Measurements from ENCODE around the gene C1orf159.

C1orf159 gene

GRCh38 chr1:1128454-1129139, 12.7 kb upstream of the C1orf159 start:
- H3K4me3 ChIP-seq (ENCODE audit: low read length) = no peak overlapping the region
- H3K4me2 ChIP-seq (ENCODE audit: low read depth, low read length) = no peak overlapping the region
- no peak overlapping the region for H3K9ac ChIP-seq (ENCODE audit: low read length)
- DNase-seq = no peak
- H3K9me3 ChIP-seq (replicated peaks; ENCODE audit: insufficient read depth, low read length) = no peaks in the 10 kb centered on the region
- no peak overlapping the region for H2AFZ ChIP-seq (ENCODE audit: low read length)
- H3K9me2 ChIP-seq (replicated peaks; ENCODE audit: insufficient read depth, low read length) = no peaks in the 10 kb centered on the region
- H3K4me1 ChIP-seq (ENCODE audit: low read length) = no peaks in the 10 kb centered on the region
- peaks cover 99% of the 10 kb centered on the region for H3K27me3 ChIP-seq (replicated peaks; ENCODE audit: insufficient read depth, low read length)
- H4K20me1 ChIP-seq (ENCODE audit: insufficient read depth, low read length) = peaks cover 3% of the 10 kb centered on the region; the same call in 1 of the 2 replicates
- no peaks in the 10 kb centered on the region for H3K36me3 ChIP-seq (replicated peaks; ENCODE audit: insufficient read depth, low read length)
- H3K79me2 ChIP-seq (ENCODE audit: low read length) = no peaks in the 10 kb centered on the region
- TF ChIP-seq, protein P1, sequence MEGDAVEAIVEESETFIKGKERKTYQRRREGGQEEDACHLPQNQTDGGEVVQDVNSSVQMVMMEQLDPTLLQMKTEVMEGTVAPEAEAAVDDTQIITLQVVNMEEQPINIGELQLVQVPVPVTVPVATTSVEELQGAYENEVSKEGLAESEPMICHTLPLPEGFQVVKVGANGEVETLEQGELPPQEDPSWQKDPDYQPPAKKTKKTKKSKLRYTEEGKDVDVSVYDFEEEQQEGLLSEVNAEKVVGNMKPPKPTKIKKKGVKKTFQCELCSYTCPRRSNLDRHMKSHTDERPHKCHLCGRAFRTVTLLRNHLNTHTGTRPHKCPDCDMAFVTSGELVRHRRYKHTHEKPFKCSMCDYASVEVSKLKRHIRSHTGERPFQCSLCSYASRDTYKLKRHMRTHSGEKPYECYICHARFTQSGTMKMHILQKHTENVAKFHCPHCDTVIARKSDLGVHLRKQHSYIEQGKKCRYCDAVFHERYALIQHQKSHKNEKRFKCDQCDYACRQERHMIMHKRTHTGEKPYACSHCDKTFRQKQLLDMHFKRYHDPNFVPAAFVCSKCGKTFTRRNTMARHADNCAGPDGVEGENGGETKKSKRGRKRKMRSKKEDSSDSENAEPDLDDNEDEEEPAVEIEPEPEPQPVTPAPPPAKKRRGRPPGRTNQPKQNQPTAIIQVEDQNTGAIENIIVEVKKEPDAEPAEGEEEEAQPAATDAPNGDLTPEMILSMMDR (IDR thresholded peaks at IDR 0.05; ENCODE audit: low read length) = no peak
- H3K27ac ChIP-seq (ENCODE audit: low read length) = no peak overlapping the region
- H3F3A ChIP-seq (ENCODE audit: insufficient read depth, low read length) = no peaks in the 10 kb centered on the region

- Histone ChIP-seq H4K20me1 (ENCODE audit: insufficient read depth, low read length) (peaks cover 3% of the 10 kb centered on the region; the same call in 1 of the 2 replicates), H3K9me3 (replicated peaks; ENCODE audit: insufficient read depth, low read length) (no peaks in the 10 kb centered on the region), H3K79me2 (ENCODE audit: low read length) (no peaks in the 10 kb centered on the region), H2AFZ (ENCODE audit: low read length) (no peak overlapping the region), H3K27me3 (replicated peaks; ENCODE audit: insufficient read depth, low read length) (peaks cover 95% of the 10 kb centered on the region), H3K4me3 (ENCODE audit: low read length) (no peak overlapping the region), H3K36me3 (replicated peaks; ENCODE audit: insufficient read depth, low read length) (no peaks in the 10 kb centered on the region), H3K9me2 (replicated peaks; ENCODE audit: insufficient read depth, low read length) (no peaks in the 10 kb centered on the region), H3K9ac (ENCODE audit: low read length) (no peak overlapping the region), H3K27ac (ENCODE audit: low read length) (no peak overlapping the region), H3F3A (ENCODE audit: insufficient read depth, low read length) (no peaks in the 10 kb centered on the region), H3K4me1 (ENCODE audit: low read length) (no peaks in the 10 kb centered on the region), H3K4me2 (ENCODE audit: low read depth, low read length) (no peak overlapping the region)
- DNase-seq = no peak
- TF ChIP-seq EZH2 (optimal IDR thresholded peaks at IDR 0.05; ENCODE audit: low read depth, low read length) (peak; percentile 59), EZH2phosphoT487 (IDR thresholded peaks at IDR 0.05; ENCODE audit: low read length) (no peak)
Observed at GRCh38 chr1:1127551-1128451, 11.9 kb upstream of the C1orf159 start.

GRCh38 chr1:1125945-1126344, 10.1 kb upstream of the C1orf159 start:
- H3K4me2 ChIP-seq (ENCODE audit: low read depth, low read length) = no peak overlapping the region
- no peak overlapping the region for H3K27ac ChIP-seq (ENCODE audit: low read length)
- TF ChIP-seq, protein P1 (IDR thresholded peaks at IDR 0.05; ENCODE audit: low read length) = no peak
- TF ChIP-seq EZH2 (optimal IDR thresholded peaks at IDR 0.05; ENCODE audit: low read depth, low read length) (no peak), EZH2phosphoT487 (IDR thresholded peaks at IDR 0.05; ENCODE audit: low read length) (no peak)
- no peaks in the 10 kb centered on the region for H3K9me2 ChIP-seq (replicated peaks; ENCODE audit: insufficient read depth, low read length)
- H3K79me2 ChIP-seq (ENCODE audit: low read length) = no peaks in the 10 kb centered on the region
- no peak overlapping the region for H2AFZ ChIP-seq (ENCODE audit: low read length)
- no peak overlapping the region for H3K4me3 ChIP-seq (ENCODE audit: low read length)
- no peaks in the 10 kb centered on the region for H3K9me3 ChIP-seq (replicated peaks; ENCODE audit: insufficient read depth, low read length)
- H3K27me3 ChIP-seq (replicated peaks; ENCODE audit: insufficient read depth, low read length) = peaks cover 86% of the 10 kb centered on the region
- no peak for DNase-seq
- peaks cover 3% of the 10 kb centered on the region; the same call in 1 of the 2 replicates for H4K20me1 ChIP-seq (ENCODE audit: insufficient read depth, low read length)
- H3K9ac ChIP-seq (ENCODE audit: low read length) = no peak overlapping the region
- H3K4me1 ChIP-seq (ENCODE audit: low read length) = no peaks in the 10 kb centered on the region
- no peaks in the 10 kb centered on the region for H3K36me3 ChIP-seq (replicated peaks; ENCODE audit: insufficient read depth, low read length)
- no peaks in the 10 kb centered on the region for H3F3A ChIP-seq (ENCODE audit: insufficient read depth, low read length)
